GM21825 (cell line): Measurements from ENCODE around the gene PTPRN2.

Experiments
- ATAC-seq: cut with Tn5 transposase; IDR thresholded peaks from one replicate; pipeline ENCODE4 v1.9.1; 2021; ENCODE audit warnings: mild to moderate bottlenecking, moderate library complexity; ENCODE audit not compliant: unreplicated experiment

The PTPRN2 gene

GRCh38 chr7:157662110-157662791 is 925.4 kb downstream of the PTPRN2 start:
- ATAC-seq, result no peak

GRCh38 chr7:157661611-157661975 is 926.0 kb downstream of the PTPRN2 start:
- ATAC-seq, result no peak

- ATAC-seq, result no peak
Observed at GRCh38 chr7:157660971-157661610, 926.5 kb downstream of the PTPRN2 start.

GRCh38 chr7:157658851-157659412 is 928.7 kb downstream of the PTPRN2 start:
- no peak for ATAC-seq

GRCh38 chr7:157657741-157658740 is 929.6 kb downstream of the PTPRN2 start:
- no peak for ATAC-seq

- ATAC-seq, result no peak
Observed at GRCh38 chr7:157656195-157656769, 931.3 kb downstream of the PTPRN2 start.

GRCh38 chr7:157654350-157654749 is 933.3 kb downstream of the PTPRN2 start:
- ATAC-seq, result no peak

GRCh38 chr7:157653827-157654207 is 933.8 kb downstream of the PTPRN2 start:
- ATAC-seq, result no peak

- ATAC-seq, result no peak
Observed at GRCh38 chr7:157652954-157653826, 934.4 kb downstream of the PTPRN2 start.

- no peak for ATAC-seq
Observed at GRCh38 chr7:157652161-157652953, 935.3 kb downstream of the PTPRN2 start.

- no peak for ATAC-seq
Observed at GRCh38 chr7:157651366-157652160, 936.1 kb downstream of the PTPRN2 start.

GRCh38 chr7:157650801-157651200 is 936.8 kb downstream of the PTPRN2 start:
- no peak for ATAC-seq

GRCh38 chr7:157650131-157650631 is 937.4 kb downstream of the PTPRN2 start:
- no peak for ATAC-seq

GRCh38 chr7:157646551-157646950 is 941.1 kb downstream of the PTPRN2 start:
- no peak for ATAC-seq

- ATAC-seq, result no peak
Observed at GRCh38 chr7:157645539-157645938, 942.1 kb downstream of the PTPRN2 start.

- no peak for ATAC-seq
Observed at GRCh38 chr7:157644946-157645345, 942.7 kb downstream of the PTPRN2 start.

- ATAC-seq, result no peak
Observed at GRCh38 chr7:157643525-157643970, 944.1 kb downstream of the PTPRN2 start.

GRCh38 chr7:157641866-157642265 is 945.8 kb downstream of the PTPRN2 start:
- ATAC-seq, result no peak
